Gastroesophageal sphincter (tissue), 3 donors: ENCODE results near the gene KIZ.

Source experiments
- CTCF ChIP-seq, 4 experiments: fragments of 200-600 bp in 2 of 4; fragments of 450-650 bp in 2 of 4; sonication (generic) in 1 of 4; IDR thresholded peaks; one replicate each; pipeline ENCODE4 v1.5.1; 2017 to 2019; ENCODE audit warnings: antibody characterized with exemption in 4 of 4, mild to moderate bottlenecking in 2 of 4, moderate library complexity in 2 of 4
- EP300 ChIP-seq: sonication (generic); formaldehyde crosslinking; IDR thresholded peaks from one replicate; pipeline ENCODE4 v1.6.1; 2017; ENCODE audit warnings: antibody characterized with exemption, mild to moderate bottlenecking
- POLR2A ChIP-seq, 2 donors: fragments of 450-650 bp; IDR thresholded peaks; one replicate each; pipeline ENCODE4 v1.6.1; 2017; ENCODE audit warnings: antibody characterized with exemption in 2 of 2, mild to moderate bottlenecking in 2 of 2, moderate library complexity in 1 of 2
- POLR2AphosphoS5 ChIP-seq: sonication (generic); formaldehyde crosslinking; IDR thresholded peaks from one replicate; pipeline ENCODE4 v1.6.1; 2017; ENCODE audit warnings: antibody characterized with exemption

- TF ChIP-seq CTCF (IDR thresholded peaks at IDR 0.05) (no peak), POLR2A (IDR thresholded peaks at IDR 0.05) (no peak), POLR2AphosphoS5 (no peak), EP300 (no peak)
Measured at GRCh38 chr20:21246161-21246560, 120.3 kb downstream of the KIZ start.
